Esophagus (tissue), 2 donors: ENCODE results near the gene UFL1. TPM values are rescaled to one million over a fixed set of nuclear protein-coding genes. Genes with fewer than 3 reads are reported as not detected.
"Not testable (repeated sequence)": the region's sequence is repeated elsewhere in the genome, so short reads cannot be mapped to it uniquely, and the experiment has no call there.

ENCODE experiments used
- H3K27ac ChIP-seq, 2 donors: one replicate each; pipeline ENCODE4 v1.5.1; 2013; ENCODE audit warnings: low read depth in 2 of 2, mild to moderate bottlenecking in 2 of 2, inconsistent platforms in 1 of 2, low read length in 1 of 2, moderate library complexity in 1 of 2
- H3K27me3 ChIP-seq, 2 donors: one replicate each; pipeline ENCODE4 v1.6.1; 2013; ENCODE audit warnings: low read length in 2 of 2, control low read depth in 1 of 2, mild to moderate bottlenecking in 1 of 2; ENCODE audit not compliant: insufficient read depth in 2 of 2, control insufficient read depth in 1 of 2
- H3K36me3 ChIP-seq, 2 donors: one replicate each; pipeline ENCODE4 v1.6.1; 2013; ENCODE audit warnings: low read length in 1 of 2; ENCODE audit not compliant: control insufficient read depth in 2 of 2, insufficient read depth in 2 of 2
- H3K4me1 ChIP-seq, 2 donors: one replicate each; pipeline ENCODE4 v1.6.1; 2013; ENCODE audit warnings: low read length in 1 of 2; ENCODE audit not compliant: control insufficient read depth in 2 of 2, insufficient read depth in 2 of 2
- H3K4me3 ChIP-seq, 2 donors: one replicate each; pipeline ENCODE4 v1.5.1; 2013; ENCODE audit warnings: low read length in 2 of 2, mild to moderate bottlenecking in 2 of 2, low read depth in 1 of 2, moderate library complexity in 1 of 2
- H3K9me3 ChIP-seq, 2 donors: one replicate each; pipeline ENCODE4 v1.6.1; 2013; ENCODE audit warnings: mild to moderate bottlenecking in 2 of 2, low read depth in 1 of 2, low read length in 1 of 2, moderate library complexity in 1 of 2; ENCODE audit not compliant: control insufficient read depth in 2 of 2, insufficient read depth in 1 of 2
- WGBS, 2 donors: extraction: QIAGEN DNeasy Blood & Tissue Kit; methylation state at CpG; one replicate each; pipeline ENCODE4 v1.1.7; 2013; 5-methylcytosine and 5-hydroxymethylcytosine counted together
- polyA plus RNA-seq, 2 donors: library from polyadenylated mRNA; stranded (reverse); fragments of 200-250 nt; gene quantifications; one replicate each; pipeline ENCODE4 v1.2.3, GENCODE V29; 2013
- donor health status: healthy with polysubstance abuse.
- donor health status: Bipolar disorder and iron deficiency.

UFL1 gene
- polyA plus RNA-seq, 2 donors: 11.4 to 13.5 TPM

DNA sequence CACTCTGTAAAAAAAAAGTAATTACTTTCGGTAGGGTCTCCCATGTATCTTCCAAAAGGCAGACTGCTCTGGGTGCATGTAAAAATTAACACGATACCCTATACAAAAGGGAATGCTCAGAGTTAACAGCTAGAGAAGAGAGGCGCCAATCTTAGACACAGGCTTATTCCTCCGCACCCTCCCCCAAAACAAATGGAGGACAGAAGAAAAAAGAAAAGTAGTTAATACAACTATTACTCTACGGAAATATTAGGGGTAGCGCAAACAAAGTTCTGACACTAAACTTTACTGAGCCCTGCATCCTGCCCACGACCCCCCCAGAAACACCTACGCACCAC, 331 bp upstream of the UFL1 start:
- 0 to 1% methylated on average over 8 of the region's 8 CpGs for WGBS, 2 donors
- no peaks in the 10 kb centered on the region for H3K27me3 ChIP-seq
- no peaks in the 10 kb centered on the region for H3K9me3 ChIP-seq
- H3K4me1 ChIP-seq: no peaks in the 10 kb centered on the region
- H3K27ac ChIP-seq: peak overlapping the region; percentile 93
- H3K36me3 ChIP-seq: no peaks in the 10 kb centered on the region
- H3K4me3 ChIP-seq: peak overlapping the region; percentile 74 to 85

DNA sequence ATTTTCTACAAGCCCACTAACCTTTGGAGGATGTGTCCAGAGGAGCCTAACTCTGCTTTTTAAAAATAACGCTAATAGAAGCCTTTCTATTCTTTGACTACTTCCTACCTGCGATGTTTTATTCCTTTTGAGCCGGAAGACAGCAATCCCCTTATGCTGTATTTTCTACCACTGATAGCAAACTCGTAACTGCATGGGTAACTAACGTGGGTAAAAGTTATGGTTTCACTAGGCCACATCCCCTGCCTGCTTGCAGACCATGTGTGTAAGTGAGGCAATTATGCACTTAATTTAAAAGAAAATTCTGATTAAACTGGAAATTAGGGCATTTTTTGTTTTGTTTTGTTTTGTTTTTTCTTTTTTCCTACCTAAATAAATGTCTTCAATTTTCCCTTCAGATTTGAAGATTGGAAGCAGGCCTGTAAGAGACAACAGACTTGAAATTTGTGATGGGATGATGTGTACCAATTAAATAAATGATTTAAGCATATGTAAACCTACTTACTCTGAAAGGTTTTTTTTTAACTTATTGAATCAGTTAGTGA, 931 bp downstream of the UFL1 start:
- Histone ChIP-seq H3K36me3 (no peaks in the 10 kb centered on the region), H3K27ac (peak overlapping the region; percentile 93), H3K4me3 (peak overlapping the region; percentile 74 to 85), H3K27me3 (no peaks in the 10 kb centered on the region), H3K4me1 (no peaks in the 10 kb centered on the region), H3K9me3 (no peaks in the 10 kb centered on the region)
- WGBS, 2 donors: 1 to 3% methylated on average over 5 of the region's 5 CpGs

DNA sequence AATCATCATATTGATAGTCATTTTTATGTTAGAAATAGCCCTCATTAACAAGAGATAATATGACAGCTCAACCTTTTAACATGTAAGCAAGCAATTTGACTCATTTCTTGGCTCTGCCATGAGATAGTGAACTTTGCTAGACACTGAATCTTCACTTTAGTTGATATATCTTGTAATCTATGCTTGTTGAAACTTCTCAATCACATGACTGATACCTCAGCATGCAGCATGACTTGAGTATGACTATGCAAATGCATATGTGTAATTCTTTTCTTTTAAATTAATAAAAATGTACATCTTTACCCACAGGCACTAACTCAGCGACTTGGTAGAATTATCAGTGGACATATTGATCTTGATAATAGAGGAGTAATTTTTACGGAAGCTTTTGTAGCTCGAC, 6.6 kb downstream of the UFL1 start:
- 93 to 96% methylated on average over 3 of the region's 3 CpGs for WGBS, 2 donors
- peaks cover 5 to 13% of the 10 kb centered on the region in 2 donors for H3K36me3 ChIP-seq

DNA sequence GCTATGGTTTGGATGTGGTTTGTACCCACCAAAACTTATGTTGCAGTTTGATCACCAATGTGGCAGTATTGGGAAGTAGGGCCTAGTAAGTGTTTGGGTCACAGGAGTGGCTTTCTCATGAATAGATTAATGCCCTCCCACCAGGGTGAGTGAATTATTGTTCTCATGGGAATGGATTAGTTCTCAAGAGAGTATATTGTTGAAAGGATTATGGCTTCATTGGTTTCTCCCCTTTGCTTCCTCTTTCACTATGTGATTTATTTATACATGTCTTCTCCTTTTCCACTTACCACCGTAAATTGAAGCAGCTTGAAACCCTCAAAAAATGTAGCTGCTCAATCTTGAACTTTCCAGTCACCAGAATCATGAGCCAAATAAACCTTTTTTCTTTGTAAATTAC, 10.8 kb downstream of the UFL1 start:
- WGBS, 2 donors: 52 to 58% methylated on average over 1 of the region's 1 CpG
- Histone ChIP-seq H3K27me3 (no peaks in the 10 kb centered on the region), H3K4me1 (no peaks in the 10 kb centered on the region), H3K36me3 (peaks cover 5 to 13% of the 10 kb centered on the region in 2 donors), H3K4me3 (no peak overlapping the region), H3K9me3 (no peaks in the 10 kb centered on the region), H3K27ac (no peak overlapping the region)

More for the DNA sequence above, 6.6 kb downstream of the UFL1 start:
- Histone ChIP-seq H3K4me3 (no peak overlapping the region), H3K27me3 (no peaks in the 10 kb centered on the region), H3K27ac (no peak overlapping the region), H3K9me3 (no peaks in the 10 kb centered on the region), H3K4me1 (no peaks in the 10 kb centered on the region)

DNA sequence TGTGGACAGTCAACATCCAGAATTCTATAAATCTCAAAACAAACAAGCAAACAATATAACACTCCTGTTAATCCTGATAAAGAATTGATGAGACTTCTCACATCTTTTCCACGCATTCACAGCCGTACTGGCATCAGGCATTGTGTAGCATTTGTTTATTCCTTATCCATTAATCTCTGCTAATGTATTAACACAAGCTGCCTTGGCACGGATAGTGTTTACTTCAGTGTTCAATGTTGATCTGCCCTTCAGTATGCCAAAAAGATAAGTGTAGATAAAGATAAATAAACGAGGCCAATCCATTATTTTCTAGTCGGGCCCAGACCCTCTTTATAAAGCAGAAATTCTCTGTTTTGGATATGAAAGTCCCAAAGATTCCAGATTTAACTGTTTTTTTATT, 16.1 kb downstream of the UFL1 start:
- Histone ChIP-seq H3K4me1 (no peaks in the 10 kb centered on the region), H3K27me3 (no peaks in the 10 kb centered on the region), H3K9me3 (no peaks in the 10 kb centered on the region), H3K36me3 (no peaks in the 10 kb centered on the region), H3K4me3 (no peak overlapping the region), H3K27ac (no peak overlapping the region)
- 58 to 63% methylated on average over 5 of the region's 5 CpGs for WGBS, 2 donors

DNA sequence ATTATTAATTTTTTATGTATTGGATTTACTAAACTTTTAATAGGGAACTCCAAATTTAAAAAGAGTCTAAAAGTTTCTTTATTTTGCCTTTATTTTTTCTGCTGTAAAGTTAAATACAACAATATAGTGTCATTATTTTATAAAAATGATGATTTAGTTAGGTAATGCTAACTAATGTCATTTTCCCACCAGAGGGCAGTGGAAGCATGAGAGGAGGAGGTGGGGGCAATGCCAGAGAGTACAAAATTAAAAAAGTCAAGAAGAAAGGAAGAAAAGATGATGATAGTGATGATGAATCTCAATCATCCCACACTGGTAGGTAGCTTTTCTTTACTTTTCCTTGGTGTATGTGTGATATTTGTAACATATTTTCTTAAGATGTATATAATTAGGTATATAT, 21.1 kb downstream of the UFL1 start:
- Histone ChIP-seq H3K9me3 (no peaks in the 10 kb centered on the region), H3K36me3 (no peaks in the 10 kb centered on the region), H3K4me1 (no peaks in the 10 kb centered on the region), H3K27ac (no peak overlapping the region), H3K4me3 (no peak overlapping the region), H3K27me3 (no peaks in the 10 kb centered on the region)

DNA sequence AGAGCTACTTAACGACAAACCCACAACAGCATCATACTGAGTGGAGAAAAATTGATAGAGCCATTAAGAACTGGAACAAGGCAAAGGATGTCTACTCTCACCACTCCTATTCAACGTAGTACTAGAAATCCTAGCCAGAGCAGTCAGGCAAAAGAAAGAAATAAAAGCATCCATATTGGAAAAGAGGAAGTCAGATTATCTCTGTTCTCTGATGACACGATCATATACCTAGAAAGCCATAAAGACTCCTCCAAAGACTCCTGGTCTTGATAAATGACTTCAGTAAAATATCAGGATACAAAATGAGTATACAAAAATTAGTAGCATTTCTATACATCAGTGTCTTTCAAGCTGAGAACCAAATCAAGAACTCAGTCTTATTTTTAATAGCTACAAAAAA, 24.3 kb downstream of the UFL1 start:
- Histone ChIP-seq H3K4me3 (no peak overlapping the region), H3K9me3 (no peaks in the 10 kb centered on the region), H3K36me3 (peaks cover 5 to 7% of the 10 kb centered on the region in 2 donors), H3K27me3 (no peaks in the 10 kb centered on the region), H3K4me1 (no peaks in the 10 kb centered on the region), H3K27ac (no peak overlapping the region)
- WGBS, 2 donors: 97 to 98% methylated on average over 3 of the region's 3 CpGs

DNA sequence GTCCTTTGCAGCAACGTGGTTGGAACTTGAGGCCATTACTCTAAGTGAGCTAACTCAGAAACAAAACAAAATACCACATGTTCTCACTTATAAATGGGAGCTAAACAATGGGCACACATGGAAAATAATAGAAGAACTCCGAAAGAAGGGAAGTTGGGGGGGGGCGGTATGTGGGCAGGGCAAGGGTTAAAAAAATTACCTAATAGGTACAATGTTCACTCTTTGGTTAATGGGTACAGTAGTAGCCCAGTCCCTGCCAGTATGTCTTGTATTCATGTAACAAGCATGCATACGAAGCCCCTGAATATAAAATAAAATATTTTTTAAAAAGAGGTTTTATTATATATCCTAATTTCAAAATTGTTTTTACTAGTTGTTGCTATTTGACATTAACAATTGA, 26.0 kb downstream of the UFL1 start:
- Histone ChIP-seq H3K4me3 (no peak overlapping the region), H3K9me3 (no peaks in the 10 kb centered on the region), H3K36me3 (peaks cover 5 to 9% of the 10 kb centered on the region in 2 donors), H3K4me1 (no peaks in the 10 kb centered on the region), H3K27ac (no peak overlapping the region), H3K27me3 (no peaks in the 10 kb centered on the region)
- 92 to 97% methylated on average over 4 of the region's 4 CpGs for WGBS, 2 donors

DNA sequence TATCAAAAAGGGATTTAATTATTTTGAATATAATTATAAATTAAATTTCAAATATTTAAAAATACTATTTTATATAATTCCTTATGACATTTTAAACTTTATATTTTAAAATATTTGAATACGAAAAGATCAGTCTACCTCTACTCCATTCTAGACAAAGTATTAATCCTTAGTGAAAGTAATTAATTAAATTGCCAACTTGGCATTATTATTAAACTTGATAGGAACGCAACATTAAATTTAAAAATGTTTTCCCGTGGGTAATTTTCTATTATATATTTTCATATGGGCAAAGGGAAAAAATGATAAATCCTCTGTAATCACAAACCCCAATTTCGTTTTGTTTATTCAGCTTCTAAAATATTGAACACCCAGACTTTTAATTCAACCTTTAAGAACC, 33.0 kb downstream of the UFL1 start:
- Histone ChIP-seq H3K4me3 (no peak overlapping the region), H3K27ac (no peak overlapping the region), H3K36me3 (peaks cover 7 to 11% of the 10 kb centered on the region in 2 donors), H3K4me1 (no peaks in the 10 kb centered on the region), H3K27me3 (no peaks in the 10 kb centered on the region), H3K9me3 (no peaks in the 10 kb centered on the region)
- 93 to 97% methylated on average over 4 of the region's 4 CpGs for WGBS, 2 donors

DNA sequence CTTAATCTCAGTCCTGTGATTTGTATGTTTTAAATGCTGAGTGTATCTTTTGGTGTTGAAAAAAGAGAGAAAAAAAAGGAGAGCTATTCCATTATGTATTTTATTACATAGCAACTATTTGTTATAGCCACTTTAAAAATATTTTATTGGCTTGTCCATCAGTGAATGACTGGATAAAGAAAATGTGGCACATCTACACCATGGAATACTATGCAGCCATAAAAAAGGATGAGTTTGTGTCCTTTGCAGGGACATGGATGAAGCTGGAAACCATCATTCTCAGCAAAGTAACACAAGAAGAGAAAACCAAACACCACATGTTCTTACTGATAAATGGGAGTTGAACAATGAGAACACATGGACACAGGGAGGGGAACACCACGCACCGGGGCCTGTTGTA, 38.1 kb downstream of the UFL1 start:
- not testable (repeated sequence) for H3K4me3 ChIP-seq, H3K36me3 ChIP-seq, H3K4me1 ChIP-seq, H3K9me3 ChIP-seq, H3K27ac ChIP-seq, H3K27me3 ChIP-seq
- WGBS, 2 donors: 98 to 99% methylated on average over 2 of the region's 2 CpGs
